Gastroesophageal sphincter (tissue), 3 donors: ENCODE measurements around the gene DCC.

Experiments
- CTCF ChIP-seq, 4 experiments: fragments of 200-600 bp in 2 of 4; fragments of 450-650 bp in 2 of 4; sonication (generic) in 1 of 4; IDR thresholded peaks; one replicate each; pipeline ENCODE4 v1.5.1; 2017 to 2019; ENCODE audit warnings: antibody characterized with exemption in 4 of 4, mild to moderate bottlenecking in 2 of 4, moderate library complexity in 2 of 4
- EP300 ChIP-seq: sonication (generic); formaldehyde crosslinking; IDR thresholded peaks from one replicate; pipeline ENCODE4 v1.6.1; 2017; ENCODE audit warnings: antibody characterized with exemption, mild to moderate bottlenecking
- POLR2A ChIP-seq, 2 donors: fragments of 450-650 bp; IDR thresholded peaks; one replicate each; pipeline ENCODE4 v1.6.1; 2017; ENCODE audit warnings: antibody characterized with exemption in 2 of 2, mild to moderate bottlenecking in 2 of 2, moderate library complexity in 1 of 2
- POLR2AphosphoS5 ChIP-seq: sonication (generic); formaldehyde crosslinking; IDR thresholded peaks from one replicate; pipeline ENCODE4 v1.6.1; 2017; ENCODE audit warnings: antibody characterized with exemption

GRCh38 chr18:52451851-52452250, 111.9 kb downstream of the DCC start:
- no peak for TF ChIP-seq POLR2A (IDR thresholded peaks at IDR 0.05)
- TF ChIP-seq POLR2AphosphoS5, result no peak
- no peak for TF ChIP-seq CTCF (IDR thresholded peaks at IDR 0.05)
- TF ChIP-seq EP300, result no peak
